ENCODE data around the gene TM4SF1. TPM values are rescaled to one million over a fixed set of nuclear protein-coding genes. Genes with fewer than 3 reads are reported as not detected.

Gene TM4SF1
- polyA plus RNA-seq, 1 donor (not counting 4 experiments of a cell fraction or from before 2014, with no cell fraction given), result 375 TPM

GRCh38 chr3:149330609-149331331 is 46.7 kb downstream of the TM4SF1 start:
- Histone ChIP-seq H3K4me1 (ENCODE audit: control insufficient read depth, extremely low read depth, insufficient read depth, low read length) (no peaks in the 10 kb centered on the region), H3K27ac (ENCODE audit: control insufficient read depth, insufficient read depth, low read length) (no peak overlapping the region), H3K4me3 (ENCODE audit: control insufficient read depth in 2 of 3, extremely low read depth in 1 of 3, insufficient read depth in 2 of 3, low read depth in 1 of 3, low read length in 3 of 3) (no peak overlapping the region), H4K20me1 (ENCODE audit: control insufficient read depth, extremely low read depth, insufficient read depth, low read length) (no peaks in the 10 kb centered on the region), H3K79me2 (ENCODE audit: control insufficient read depth, insufficient read depth, low read length) (no peaks in the 10 kb centered on the region), H3K9me1 (ENCODE audit: control insufficient read depth, extremely low read depth, insufficient read depth, low read length) (no peaks in the 10 kb centered on the region), H3K4me2 (ENCODE audit: control insufficient read depth, extremely low read depth, insufficient read depth, low read depth, low read length) (no peak overlapping the region), H2AFZ (ENCODE audit: control insufficient read depth, low read length) (no peak overlapping the region), H3K27me3 (ENCODE audit: control insufficient read depth, extremely low read depth, insufficient read depth, low read length) (no peaks in the 10 kb centered on the region), H3K9me3 (ENCODE audit: control insufficient read depth, low read depth, low read length) (no peaks in the 10 kb centered on the region), H3K9ac (ENCODE audit: control insufficient read depth, extremely low read depth, insufficient read depth, low read length) (no peak overlapping the region), H3K36me3 (ENCODE audit: control insufficient read depth in 2 of 2, extremely low read depth in 1 of 2, insufficient read depth in 2 of 2, low read length in 2 of 2) (no peaks in the 10 kb centered on the region)
- DNase-seq (ENCODE audit: low read depth, low spot score) (no peak), FAIRE-seq (peak; percentile 56)
- dilution Hi-C loops (cut with MboI; ENCODE audit: extremely low pct_ligation_motif_present, low sequenced_read_pairs), result no loop called here
- TF ChIP-seq EZH2 (IDR thresholded peaks at IDR 0.05; ENCODE audit: low read length) (no peak), CTCF (optimal IDR thresholded peaks at IDR 0.05 in 1 of 3, IDR thresholded peaks at IDR 0.05 in 1 of 3, conservative IDR thresholded peaks at IDR 0.05 in 1 of 3; ENCODE audit: extremely low read depth in 1 of 3, insufficient read depth in 2 of 3, low read length in 3 of 3) (no peak)

GRCh38 chr3:149327156-149327555 is 50.3 kb downstream of the TM4SF1 start:
- no peaks in the 10 kb centered on the region for H3K79me2 ChIP-seq (ENCODE audit: control insufficient read depth, insufficient read depth, low read length)
- no peak for TF ChIP-seq CTCF (optimal IDR thresholded peaks at IDR 0.05 in 1 of 3, IDR thresholded peaks at IDR 0.05 in 1 of 3, conservative IDR thresholded peaks at IDR 0.05 in 1 of 3; ENCODE audit: extremely low read depth in 1 of 3, insufficient read depth in 2 of 3, low read length in 3 of 3)
- no peak for TF ChIP-seq EZH2 (IDR thresholded peaks at IDR 0.05; ENCODE audit: low read length)
- no peak overlapping the region for H3K4me3 ChIP-seq (ENCODE audit: control insufficient read depth in 2 of 3, extremely low read depth in 1 of 3, insufficient read depth in 2 of 3, low read depth in 1 of 3, low read length in 3 of 3)
- H3K9me1 ChIP-seq (ENCODE audit: control insufficient read depth, extremely low read depth, insufficient read depth, low read length), result no peaks in the 10 kb centered on the region
- no peaks in the 10 kb centered on the region for H3K9me3 ChIP-seq (ENCODE audit: control insufficient read depth, low read depth, low read length)
- no peak for FAIRE-seq
- no peak overlapping the region for H3K9ac ChIP-seq (ENCODE audit: control insufficient read depth, extremely low read depth, insufficient read depth, low read length)
- H2AFZ ChIP-seq (ENCODE audit: control insufficient read depth, low read length), result no peak overlapping the region
- no peak for DNase-seq (ENCODE audit: low read depth, low spot score)
- H3K27me3 ChIP-seq (ENCODE audit: control insufficient read depth, extremely low read depth, insufficient read depth, low read length), result no peaks in the 10 kb centered on the region
- no peak overlapping the region for H3K4me2 ChIP-seq (ENCODE audit: control insufficient read depth, extremely low read depth, insufficient read depth, low read depth, low read length)
- no peaks in the 10 kb centered on the region for H3K36me3 ChIP-seq (ENCODE audit: control insufficient read depth in 2 of 2, extremely low read depth in 1 of 2, insufficient read depth in 2 of 2, low read length in 2 of 2)
- H4K20me1 ChIP-seq (ENCODE audit: control insufficient read depth, extremely low read depth, insufficient read depth, low read length), result no peaks in the 10 kb centered on the region
- no peaks in the 10 kb centered on the region for H3K4me1 ChIP-seq (ENCODE audit: control insufficient read depth, extremely low read depth, insufficient read depth, low read length)
- dilution Hi-C loops (cut with MboI; ENCODE audit: extremely low pct_ligation_motif_present, low sequenced_read_pairs), result no loop called here
- no peak overlapping the region for H3K27ac ChIP-seq (ENCODE audit: control insufficient read depth, insufficient read depth, low read length)

All from keratinocyte (primary cell).